ENCODE results near the gene CYP26A1. TPM values are rescaled to one million over a fixed set of nuclear protein-coding genes. Genes with fewer than 3 reads are reported as not detected.
A peak's percentile ranks its signal among the peaks of the same experiment; 100 is the strongest.

Gene CYP26A1
- total and polyA plus RNA-seq, 2 experiments from 2014 or later: not detected

- H3K4me1 ChIP-seq (ENCODE audit: insufficient read depth): peaks cover 8% of the 10 kb centered on the region
- H3K9me2 ChIP-seq (ENCODE audit: insufficient read depth): no peaks in the 10 kb centered on the region
- no peak overlapping the region for H3K27ac ChIP-seq
- no peaks in the 10 kb centered on the region for H4K20me1 ChIP-seq (ENCODE audit: insufficient read depth)
- no peak overlapping the region for H2AFZ ChIP-seq
- H3K27me3 ChIP-seq (replicated peaks; ENCODE audit: insufficient read depth): peaks cover 76% of the 10 kb centered on the region
- H3K9ac ChIP-seq: no peak overlapping the region
- DNase-seq: peak; percentile 17
- 2 to 3% methylated on average over 61 to 66 of the region's 67 CpGs for WGBS, 2 experiments (ENCODE audit: low coverage in 1 of 2, low lambda C conversion rate in 2 of 2, missing lambda C conversion rate in 2 of 2)
- H3K79me2 ChIP-seq (ENCODE audit: insufficient read depth): no peaks in the 10 kb centered on the region
- H3K4me2 ChIP-seq (ENCODE audit: unreplicated experiment): no peak overlapping the region
- TF ChIP-seq EZH2 (IDR thresholded peaks at IDR 0.05; ENCODE audit: insufficient read depth, poor library complexity, severe bottlenecking) (no peak), EZH2phosphoT487 (IDR thresholded peaks at IDR 0.05; ENCODE audit: insufficient read depth, low read depth) (0 out of 2 replicates have a peak, but pooled peaks have one; percentile 28)
- in situ Hi-C loops (cut with MboI): loop anchor here (25.0 kb wide), 1 partner anchor 438 kb away; no protein-coding TSS in a partner anchor
- H3F3A ChIP-seq (ENCODE audit: insufficient read depth): no peaks in the 10 kb centered on the region
- no peaks in the 10 kb centered on the region for H3K9me3 ChIP-seq (ENCODE audit: low read depth)
- no peaks in the 10 kb centered on the region for H3K36me3 ChIP-seq (ENCODE audit: low read depth)
- no peak overlapping the region for H3K4me3 ChIP-seq
These were observed 1.1 kb downstream of the CYP26A1 start for GRCh38 chr10:93074597-93075368.

GRCh38 chr10:93075369-93076221 lies 1.9 kb downstream of the CYP26A1 start:
- Histone ChIP-seq H3K27ac (no peak overlapping the region), H3K4me3 (no peak overlapping the region), H3K9ac (no peak overlapping the region), H3F3A (ENCODE audit: insufficient read depth) (no peaks in the 10 kb centered on the region), H3K4me1 (ENCODE audit: insufficient read depth) (peaks cover 8% of the 10 kb centered on the region), H3K27me3 (replicated peaks; ENCODE audit: insufficient read depth) (peaks cover 69% of the 10 kb centered on the region), H3K4me2 (ENCODE audit: unreplicated experiment) (no peak overlapping the region), H3K9me3 (ENCODE audit: low read depth) (no peaks in the 10 kb centered on the region), H3K79me2 (ENCODE audit: insufficient read depth) (no peaks in the 10 kb centered on the region), H3K36me3 (ENCODE audit: low read depth) (no peaks in the 10 kb centered on the region), H3K9me2 (ENCODE audit: insufficient read depth) (no peaks in the 10 kb centered on the region), H2AFZ (no peak overlapping the region), H4K20me1 (ENCODE audit: insufficient read depth) (no peaks in the 10 kb centered on the region)
- TF ChIP-seq EZH2 (IDR thresholded peaks at IDR 0.05; ENCODE audit: insufficient read depth, poor library complexity, severe bottlenecking) (peak; percentile 63), EZH2phosphoT487 (IDR thresholded peaks at IDR 0.05; ENCODE audit: insufficient read depth, low read depth) (no peak)
- 31 to 32% methylated on average over 25 of the region's 25 CpGs for WGBS, 2 experiments (ENCODE audit: low coverage in 1 of 2, low lambda C conversion rate in 2 of 2, missing lambda C conversion rate in 2 of 2)
- in situ Hi-C loops (cut with MboI): loop anchor here (25.0 kb wide), 1 partner anchor 437 kb away; no protein-coding TSS in a partner anchor
- peak; percentile 8 for DNase-seq

DNA sequence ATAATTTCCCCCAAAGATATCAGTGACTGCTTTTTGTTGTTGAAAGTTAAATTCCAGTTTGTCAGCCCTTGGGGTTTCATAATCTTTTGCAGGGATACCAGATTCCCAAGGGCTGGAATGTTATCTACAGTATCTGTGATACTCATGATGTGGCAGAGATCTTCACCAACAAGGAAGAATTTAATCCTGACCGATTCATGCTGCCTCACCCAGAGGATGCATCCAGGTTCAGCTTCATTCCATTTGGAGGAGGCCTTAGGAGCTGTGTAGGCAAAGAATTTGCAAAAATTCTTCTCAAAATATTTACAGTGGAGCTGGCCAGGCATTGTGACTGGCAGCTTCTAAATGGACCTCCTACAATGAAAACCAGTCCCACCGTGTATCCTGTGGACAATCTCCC lies 3.2 kb downstream of the CYP26A1 start:
- Histone ChIP-seq H3K79me2 (ENCODE audit: insufficient read depth) (no peaks in the 10 kb centered on the region), H3K4me1 (ENCODE audit: insufficient read depth) (peaks cover 5% of the 10 kb centered on the region), H3K4me2 (ENCODE audit: unreplicated experiment) (no peak overlapping the region), H3K9me3 (ENCODE audit: low read depth) (no peaks in the 10 kb centered on the region), H3F3A (ENCODE audit: insufficient read depth) (no peaks in the 10 kb centered on the region), H2AFZ (no peak overlapping the region), H3K9me2 (ENCODE audit: insufficient read depth) (no peaks in the 10 kb centered on the region), H3K9ac (no peak overlapping the region), H3K27ac (no peak overlapping the region), H3K36me3 (ENCODE audit: low read depth) (no peaks in the 10 kb centered on the region), H4K20me1 (ENCODE audit: insufficient read depth) (no peaks in the 10 kb centered on the region), H3K4me3 (no peak overlapping the region), H3K27me3 (replicated peaks; ENCODE audit: insufficient read depth) (peaks cover 58% of the 10 kb centered on the region)
- 33 to 51% methylated on average over 2 of the region's 2 CpGs for WGBS, 2 experiments (ENCODE audit: low coverage in 1 of 2, low lambda C conversion rate in 2 of 2, missing lambda C conversion rate in 2 of 2)
- no peak for TF ChIP-seq EZH2phosphoT487 (IDR thresholded peaks at IDR 0.05; ENCODE audit: insufficient read depth, low read depth)
- no peak for TF ChIP-seq EZH2 (IDR thresholded peaks at IDR 0.05; ENCODE audit: insufficient read depth, poor library complexity, severe bottlenecking)
- in situ Hi-C loops (cut with MboI): loop anchor here (25.0 kb wide), 1 partner anchor 435 kb away; no protein-coding TSS in a partner anchor
- DNase-seq: no peak

DNA sequence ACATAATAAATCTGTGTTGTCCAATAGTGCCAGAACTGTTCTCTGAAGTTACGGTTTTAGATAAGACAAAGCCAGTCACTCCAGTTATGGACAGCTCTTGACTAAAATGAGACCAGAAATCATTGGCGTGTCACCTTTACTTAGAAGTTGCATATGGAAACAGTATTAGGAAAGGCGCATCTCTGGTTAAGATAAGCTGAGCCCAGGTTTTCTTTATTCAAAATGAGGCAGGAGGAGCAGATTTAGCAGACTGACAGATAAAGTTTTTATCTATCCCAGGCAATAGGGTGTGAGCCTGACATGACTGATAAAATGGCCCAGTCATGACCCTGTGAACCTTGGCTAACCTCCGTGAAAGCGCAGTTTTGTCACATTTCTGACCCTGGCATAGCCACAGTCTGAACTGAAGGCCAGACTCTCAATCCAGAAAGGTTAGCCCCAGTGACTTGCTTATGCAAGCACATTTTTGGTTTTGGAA lies 4.2 kb downstream of the CYP26A1 start:
- Histone ChIP-seq H4K20me1 (ENCODE audit: insufficient read depth) (no peaks in the 10 kb centered on the region), H3K79me2 (ENCODE audit: insufficient read depth) (no peaks in the 10 kb centered on the region), H3K9me3 (ENCODE audit: low read depth) (no peaks in the 10 kb centered on the region), H3K4me1 (ENCODE audit: insufficient read depth) (peaks cover 3% of the 10 kb centered on the region; the same call in 1 of the 2 replicates), H3F3A (ENCODE audit: insufficient read depth) (no peaks in the 10 kb centered on the region), H2AFZ (no peak overlapping the region), H3K9ac (no peak overlapping the region), H3K4me3 (no peak overlapping the region), H3K4me2 (ENCODE audit: unreplicated experiment) (no peak overlapping the region), H3K9me2 (ENCODE audit: insufficient read depth) (no peaks in the 10 kb centered on the region), H3K27ac (no peak overlapping the region), H3K27me3 (replicated peaks; ENCODE audit: insufficient read depth) (peaks cover 48% of the 10 kb centered on the region), H3K36me3 (ENCODE audit: low read depth) (no peaks in the 10 kb centered on the region)
- WGBS, 2 experiments (ENCODE audit: low coverage in 1 of 2, low lambda C conversion rate in 2 of 2, missing lambda C conversion rate in 2 of 2): 72 to 75% methylated on average over 5 of the region's 5 CpGs
- TF ChIP-seq EZH2 (IDR thresholded peaks at IDR 0.05; ENCODE audit: insufficient read depth, poor library complexity, severe bottlenecking): no peak
- TF ChIP-seq EZH2phosphoT487 (IDR thresholded peaks at IDR 0.05; ENCODE audit: insufficient read depth, low read depth): no peak
- no peak for DNase-seq
- in situ Hi-C loops (cut with MboI): loop anchor here (25.0 kb wide), 1 partner anchor 434 kb away; no protein-coding TSS in a partner anchor
